Measurements from ENCODE around the gene ALMS1.
"Not testable (repeated sequence)": the region's sequence is repeated elsewhere in the genome, so short reads cannot be mapped to it uniquely, and the experiment has no call there.

ALMS1 gene

DNA sequence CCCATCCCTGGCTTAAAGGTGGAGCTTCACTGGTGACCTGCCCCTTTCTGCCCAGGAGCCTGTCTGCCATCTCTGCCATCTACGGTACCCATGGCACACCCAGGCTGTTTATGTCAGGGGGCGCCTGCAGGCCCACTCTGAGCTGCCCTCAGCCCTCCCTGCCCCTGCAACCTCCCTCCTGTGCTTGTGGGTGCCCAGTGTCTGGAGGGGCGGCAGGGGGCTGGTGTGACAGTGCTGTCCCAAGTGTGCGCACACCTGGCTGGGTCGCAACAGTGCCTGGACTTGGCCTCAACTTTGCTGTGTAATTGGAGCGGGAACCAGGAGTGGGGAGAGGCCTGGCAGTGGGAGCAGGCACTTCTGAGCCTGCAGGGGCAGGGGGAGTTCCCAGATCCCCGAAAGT lies 102.4 kb downstream of the ALMS1 start:
- no peak for TF ChIP-seq CTCF (conservative IDR thresholded peaks at IDR 0.05; ENCODE audit: low read depth)
- ChIA-PET CTCF (no interaction called here), POLR2A (ENCODE audit: low non-redundant PET) (no interaction called here)
- no peak overlapping the region for H3K27ac ChIP-seq
- DNase-seq (ENCODE audit: low spot score): no peak

DNA sequence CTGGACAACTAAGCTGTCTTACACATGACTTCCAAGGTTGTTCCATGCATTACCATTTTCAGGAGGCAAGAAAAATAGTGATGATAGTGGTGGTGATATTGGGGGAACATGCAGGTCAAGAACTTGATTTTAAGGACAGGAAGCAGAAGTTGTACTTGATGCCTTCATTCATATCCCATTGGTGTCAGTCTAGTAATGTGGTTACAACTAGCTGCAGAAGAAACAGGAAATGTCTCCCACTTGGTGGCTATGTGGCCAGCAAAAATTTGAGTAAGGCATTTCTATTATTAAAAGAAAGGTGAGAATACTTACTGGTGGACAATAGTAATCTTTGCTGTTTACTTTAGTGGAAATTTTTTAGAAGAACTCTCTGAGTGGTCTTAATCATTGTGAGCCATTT lies 103.4 kb downstream of the ALMS1 start:
- DNase-seq (ENCODE audit: low spot score): no peak
- TF ChIP-seq CTCF (conservative IDR thresholded peaks at IDR 0.05; ENCODE audit: low read depth): no peak
- ChIA-PET POLR2A (ENCODE audit: low non-redundant PET) (no interaction called here), CTCF (no interaction called here)
- no peak overlapping the region for H3K27ac ChIP-seq

GRCh38 chr2:73494031-73494430 lies 108.4 kb downstream of the ALMS1 start:
- no peak for TF ChIP-seq CTCF (conservative IDR thresholded peaks at IDR 0.05; ENCODE audit: low read depth)
- peak; percentile 14 for DNase-seq (ENCODE audit: low spot score)
- POLR2A ChIA-PET (ENCODE audit: low non-redundant PET): no interaction called here
- CTCF ChIA-PET: no interaction called here
- no peak overlapping the region for H3K27ac ChIP-seq

DNA sequence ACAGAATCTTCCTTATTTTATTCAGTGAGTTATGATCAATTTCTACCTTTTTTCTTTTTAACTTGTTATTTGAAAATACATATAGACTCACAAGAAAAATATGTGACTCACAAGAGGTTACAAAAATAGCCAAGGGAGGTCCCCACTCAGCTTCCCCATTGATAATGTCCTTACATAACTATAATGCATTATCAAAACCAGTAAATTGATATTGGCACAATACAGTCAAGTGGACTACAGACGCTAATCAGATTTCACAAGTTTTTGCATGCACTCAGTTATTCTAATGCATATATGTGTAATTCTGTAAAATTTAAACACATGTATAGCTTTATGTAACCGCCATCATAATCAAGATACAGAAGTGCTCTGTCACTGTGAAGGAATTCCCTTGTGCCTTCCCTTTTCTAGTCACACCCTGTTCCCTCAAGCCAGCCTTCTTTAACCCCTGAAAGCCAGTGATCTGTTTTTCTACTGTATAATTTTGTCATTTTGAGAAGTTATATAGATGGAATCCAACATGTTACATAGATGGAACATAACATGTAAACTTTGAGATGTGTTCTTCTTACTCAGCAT lies 118.4 kb downstream of the ALMS1 start:
- POLR2A ChIA-PET (ENCODE audit: low non-redundant PET): no interaction called here
- CTCF ChIA-PET: no interaction called here

DNA sequence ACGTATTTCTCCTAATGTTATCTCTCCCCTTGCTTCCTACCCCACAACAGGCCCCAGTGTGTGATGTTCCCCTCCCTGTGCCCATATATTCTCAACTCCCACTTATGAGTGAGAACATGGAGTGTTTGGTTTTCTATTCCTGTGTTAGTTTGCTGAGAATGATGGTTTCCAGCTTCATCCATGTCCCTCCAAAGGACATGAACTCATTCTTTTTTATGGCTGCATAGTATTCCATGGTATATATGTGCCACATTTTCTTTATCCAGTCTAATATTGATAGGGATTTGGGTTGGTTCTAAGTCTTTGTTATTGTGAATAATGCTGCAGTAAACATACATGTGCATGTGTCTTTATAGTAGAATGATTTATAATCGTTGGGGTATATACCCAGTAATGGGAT lies 119.2 kb downstream of the ALMS1 start:
- H3K27ac ChIP-seq; POLR2A ChIA-PET (ENCODE audit: low non-redundant PET); DNase-seq (ENCODE audit: low spot score); CTCF ChIA-PET: not testable (repeated sequence)

More for the DNA sequence above, 118.4 kb downstream of the ALMS1 start:
- DNase-seq (ENCODE audit: low spot score): no peak
- TF ChIP-seq CTCF (conservative IDR thresholded peaks at IDR 0.05; ENCODE audit: low read depth): no peak
- H3K27ac ChIP-seq: no peak overlapping the region

DNA sequence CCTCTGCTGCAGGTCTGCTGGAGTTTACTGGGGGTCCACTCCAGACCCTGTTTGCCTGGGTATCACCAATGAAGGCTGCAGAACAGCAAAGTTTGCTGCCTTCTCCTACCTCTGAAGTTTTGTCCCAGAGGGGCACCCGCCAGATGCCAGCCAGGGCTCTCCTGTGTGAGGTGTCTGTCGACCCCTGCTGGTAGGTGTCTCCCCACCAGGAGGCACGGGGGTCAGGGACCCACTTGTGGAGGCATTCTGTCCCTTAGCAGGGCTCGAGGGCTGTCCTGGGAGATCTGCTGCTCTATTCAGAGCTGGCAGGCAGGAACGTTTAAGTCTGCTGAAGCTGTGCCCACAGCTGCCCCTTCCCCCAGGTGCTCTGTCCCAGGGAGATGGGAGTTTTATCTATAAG lies 124.8 kb downstream of the ALMS1 start:
- POLR2A ChIA-PET (ENCODE audit: low non-redundant PET); DNase-seq (ENCODE audit: low spot score); CTCF ChIA-PET; H3K27ac ChIP-seq: not testable (repeated sequence)

GRCh38 chr2:73516033-73516432 lies 130.4 kb downstream of the ALMS1 start:
- DNase-seq (ENCODE audit: low spot score): no peak
- POLR2A ChIA-PET (ENCODE audit: low non-redundant PET): no interaction called here
- no peak for TF ChIP-seq CTCF (conservative IDR thresholded peaks at IDR 0.05; ENCODE audit: low read depth)
- CTCF ChIA-PET: no interaction called here
- no peak overlapping the region for H3K27ac ChIP-seq

- ChIA-PET POLR2A (ENCODE audit: low non-redundant PET) (no interaction called here), CTCF (no interaction called here)
- no peak for TF ChIP-seq CTCF (conservative IDR thresholded peaks at IDR 0.05; ENCODE audit: low read depth)
- DNase-seq (ENCODE audit: low spot score): no peak
- H3K27ac ChIP-seq: no peak overlapping the region
These were observed 143.1 kb downstream of the ALMS1 start for GRCh38 chr2:73528688-73529087.

- POLR2A ChIA-PET (ENCODE audit: low non-redundant PET); CTCF ChIA-PET; H3K27ac ChIP-seq; DNase-seq (ENCODE audit: low spot score): not testable (repeated sequence)
These were observed 145.1 kb downstream of the ALMS1 start for GRCh38 chr2:73530773-73531172.
